Peyer's patch (tissue), 4 donors: ENCODE data around the gene NEURL1B. TPM values are rescaled to one million over a fixed set of nuclear protein-coding genes. Genes with fewer than 3 reads are reported as not detected.

Source experiments
- DNase-seq, 3 donors: peaks; one replicate each; pipeline ENCODE4 v3.0.0-alpha.2; 2017 to 2019
- H3K27ac ChIP-seq, 4 donors: fragments of 200-600 bp; sonication (generic); one replicate each; pipeline ENCODE4 v1.5.1; 2016 to 2019
- H3K27me3 ChIP-seq, 2 donors: fragments of 200-600 bp; sonication (generic); one replicate each; pipeline ENCODE4 v1.5.1; 2019
- H3K36me3 ChIP-seq, 3 donors: fragments of 200-600 bp; sonication (generic); one replicate each; pipeline ENCODE4 v1.5.1; 2016 to 2019
- H3K4me1 ChIP-seq, 4 donors: fragments of 200-600 bp; sonication (generic); one replicate each; pipeline ENCODE4 v1.5.1; 2016 to 2019
- H3K4me3 ChIP-seq, 4 donors: fragments of 200-600 bp; sonication (generic); 1 replicate in 3 of 4; 2 replicates in 1 of 4; pipeline ENCODE4 v1.5.1; 2016 to 2019; ENCODE audit warnings: mild to moderate bottlenecking in 1 of 4
- H3K9me3 ChIP-seq, 4 donors: fragments of 200-600 bp; sonication (generic); one replicate each; pipeline ENCODE4 v1.5.1; 2016 to 2019; ENCODE audit warnings: mild to moderate bottlenecking in 1 of 4
- POLR2A ChIP-seq, 2 donors: fragments of 450-650 bp; IDR thresholded peaks; one replicate each; pipeline ENCODE4 v1.5.1; 2017; ENCODE audit warnings: antibody characterized with exemption in 2 of 2, mild to moderate bottlenecking in 2 of 2, moderate library complexity in 2 of 2
- total RNA-seq, 4 donors: library from RNA; depleted of rRNA; stranded (reverse); fragments of >200 nt; gene quantifications; one replicate each; pipeline ENCODE4 v1.1.0, GENCODE V29; 2016
- TF ChIP-seq, protein P1 (sequence below), 6 experiments: fragments of 450-650 bp in 4 of 6; fragments of 200-600 bp in 2 of 6; sonication (generic) in 1 of 6; IDR thresholded peaks; one replicate each; pipeline ENCODE4 v1.5.1; 2017 to 2019; ENCODE audit warnings: antibody characterized with exemption in 6 of 6, mild to moderate bottlenecking in 3 of 6, moderate library complexity in 1 of 6

NEURL1B gene
- total RNA-seq, 4 donors from 2014 or later = 38.8 to 97.2 (median 81.0) TPM

- H3K27me3 ChIP-seq = no peaks in the 10 kb centered on the region
- no peak overlapping the region for H3K4me3 ChIP-seq
- no peaks in the 10 kb centered on the region for H3K36me3 ChIP-seq
- TF ChIP-seq, protein P1, sequence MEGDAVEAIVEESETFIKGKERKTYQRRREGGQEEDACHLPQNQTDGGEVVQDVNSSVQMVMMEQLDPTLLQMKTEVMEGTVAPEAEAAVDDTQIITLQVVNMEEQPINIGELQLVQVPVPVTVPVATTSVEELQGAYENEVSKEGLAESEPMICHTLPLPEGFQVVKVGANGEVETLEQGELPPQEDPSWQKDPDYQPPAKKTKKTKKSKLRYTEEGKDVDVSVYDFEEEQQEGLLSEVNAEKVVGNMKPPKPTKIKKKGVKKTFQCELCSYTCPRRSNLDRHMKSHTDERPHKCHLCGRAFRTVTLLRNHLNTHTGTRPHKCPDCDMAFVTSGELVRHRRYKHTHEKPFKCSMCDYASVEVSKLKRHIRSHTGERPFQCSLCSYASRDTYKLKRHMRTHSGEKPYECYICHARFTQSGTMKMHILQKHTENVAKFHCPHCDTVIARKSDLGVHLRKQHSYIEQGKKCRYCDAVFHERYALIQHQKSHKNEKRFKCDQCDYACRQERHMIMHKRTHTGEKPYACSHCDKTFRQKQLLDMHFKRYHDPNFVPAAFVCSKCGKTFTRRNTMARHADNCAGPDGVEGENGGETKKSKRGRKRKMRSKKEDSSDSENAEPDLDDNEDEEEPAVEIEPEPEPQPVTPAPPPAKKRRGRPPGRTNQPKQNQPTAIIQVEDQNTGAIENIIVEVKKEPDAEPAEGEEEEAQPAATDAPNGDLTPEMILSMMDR (IDR thresholded peaks at IDR 0.05) = no peak
- TF ChIP-seq POLR2A (IDR thresholded peaks at IDR 0.05) = no peak
- peaks cover 0 to 12% (median under 1%) of the 10 kb centered on the region in 4 donors for H3K4me1 ChIP-seq
- DNase-seq = peak in 1 of 3 donors; percentile 27
- no peak overlapping the region for H3K27ac ChIP-seq
- no peaks in the 10 kb centered on the region for H3K9me3 ChIP-seq
Observed at GRCh38 chr5:172632346-172633092, 8.5 kb upstream of the NEURL1B start.

DNA sequence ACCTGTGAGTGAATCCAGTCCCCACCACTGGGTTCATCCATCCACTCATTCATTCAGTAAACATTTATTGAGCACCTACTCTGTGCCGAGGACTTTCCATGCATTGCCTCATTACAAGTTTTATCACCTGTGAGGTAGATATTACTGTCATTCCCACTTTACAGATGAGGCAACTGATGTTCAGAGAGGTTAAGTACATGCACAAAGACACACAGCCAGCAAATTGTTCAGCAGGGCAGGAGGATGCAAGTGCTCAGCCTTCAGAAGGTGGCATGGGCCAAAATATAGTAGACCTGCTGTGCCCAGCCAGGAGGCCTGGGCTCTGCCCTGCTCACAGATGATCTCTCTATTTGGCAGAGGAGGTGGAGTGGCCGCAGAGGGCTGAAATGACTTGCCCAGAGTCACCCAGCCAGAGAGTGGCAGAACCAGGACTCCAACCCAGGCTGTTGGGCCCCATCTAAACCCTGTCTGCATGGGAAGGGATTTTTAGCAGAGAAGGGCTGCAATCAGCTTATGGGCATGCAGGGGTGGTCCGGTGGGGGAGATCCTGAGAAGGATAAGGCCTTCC is 7.6 kb upstream of the NEURL1B start:
- TF ChIP-seq, protein P1 (IDR thresholded peaks at IDR 0.05) = no peak
- Histone ChIP-seq H3K27me3 (no peaks in the 10 kb centered on the region), H3K4me3 (no peak overlapping the region), H3K36me3 (no peaks in the 10 kb centered on the region), H3K4me1 (peaks cover 0 to 15% (median 2%) of the 10 kb centered on the region in 4 donors), H3K27ac (no peak overlapping the region), H3K9me3 (no peaks in the 10 kb centered on the region)
- peak in 1 of 3 donors; percentile 24 for DNase-seq

DNA sequence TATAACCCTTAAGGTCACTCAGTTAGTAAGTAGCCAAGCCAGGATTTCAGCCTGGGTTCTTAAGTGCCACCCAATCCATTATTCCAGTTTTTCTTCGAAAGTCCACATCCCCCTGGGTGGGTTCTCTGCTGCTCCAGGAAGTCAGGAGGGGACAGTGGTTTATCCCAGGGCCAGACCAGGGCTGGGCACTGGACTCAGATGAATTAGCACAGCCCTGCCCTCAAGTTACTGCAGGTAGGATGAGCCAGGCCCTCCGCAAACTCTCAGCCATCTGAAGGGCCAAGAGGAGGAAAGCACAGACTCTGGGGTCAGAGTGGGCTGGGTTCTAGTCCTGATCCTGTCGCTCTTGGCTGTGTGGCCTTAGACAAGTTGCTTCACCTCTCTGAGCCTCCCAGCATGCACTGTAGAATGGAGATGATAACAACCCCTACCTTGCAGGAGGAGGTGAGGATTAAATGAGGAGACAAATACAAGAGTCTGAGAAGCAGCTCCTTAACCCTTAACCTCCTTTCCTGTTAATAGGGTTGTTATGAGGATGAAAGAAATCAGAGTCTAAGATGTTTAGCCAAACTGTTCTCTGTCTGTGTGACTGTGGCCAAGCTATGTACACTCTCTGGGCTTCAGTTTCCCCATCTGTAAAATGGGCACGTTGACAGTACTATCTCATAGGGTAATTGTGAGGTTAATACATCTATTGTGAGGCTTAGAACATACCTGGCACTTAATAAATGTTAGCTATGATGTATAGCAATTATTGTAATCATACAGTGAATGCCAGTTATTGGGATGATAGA is 6.8 kb upstream of the NEURL1B start:
- Histone ChIP-seq H3K4me3 (no peak overlapping the region), H3K9me3 (no peaks in the 10 kb centered on the region), H3K27ac (no peak overlapping the region), H3K36me3 (no peaks in the 10 kb centered on the region), H3K4me1 (peaks cover 0 to 15% (median 2%) of the 10 kb centered on the region in 4 donors), H3K27me3 (no peaks in the 10 kb centered on the region)
- DNase-seq = peak in 1 of 3 donors; percentile 32
- TF ChIP-seq POLR2A (IDR thresholded peaks at IDR 0.05) = no peak
- TF ChIP-seq, protein P1 (IDR thresholded peaks at IDR 0.05) = no peak

DNA sequence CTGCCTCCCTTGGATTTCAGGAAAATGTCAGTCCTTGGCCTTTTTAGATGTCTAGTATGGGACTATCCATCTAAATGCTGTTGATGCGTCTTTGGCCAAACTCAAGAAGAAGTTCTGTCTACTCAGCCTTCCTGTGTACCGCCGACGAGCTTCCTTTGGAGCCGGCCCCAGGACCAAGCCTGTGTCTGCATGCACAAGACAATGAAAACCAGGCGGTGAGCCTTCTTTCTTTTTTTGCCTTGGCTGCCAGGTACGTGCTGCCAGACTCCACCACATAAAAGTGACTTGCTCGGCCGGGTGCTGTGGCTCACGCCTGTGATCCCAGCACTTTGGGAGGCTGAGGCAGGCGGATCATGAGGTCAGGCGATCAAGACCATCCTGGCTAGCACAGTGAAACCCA is 6.0 kb upstream of the NEURL1B start:
- Histone ChIP-seq H3K27me3 (no peaks in the 10 kb centered on the region), H3K27ac (no peak overlapping the region), H3K4me1 (peaks cover 0 to 16% (median 2%) of the 10 kb centered on the region in 4 donors), H3K4me3 (no peak overlapping the region), H3K36me3 (no peaks in the 10 kb centered on the region), H3K9me3 (no peaks in the 10 kb centered on the region)
- TF ChIP-seq, protein P1 (IDR thresholded peaks at IDR 0.05) = no peak
- TF ChIP-seq POLR2A (IDR thresholded peaks at IDR 0.05) = no peak
- peak in 1 of 3 donors; percentile 33 for DNase-seq

GRCh38 chr5:172636279-172637050 is 4.6 kb upstream of the NEURL1B start:
- H3K27me3 ChIP-seq = no peaks in the 10 kb centered on the region
- H3K4me1 ChIP-seq = peaks cover 0 to 24% (median 7%) of the 10 kb centered on the region in 4 donors
- peak overlapping the region in 2 of 4 donors; percentile 69 to 83 for H3K27ac ChIP-seq
- no peaks in the 10 kb centered on the region for H3K9me3 ChIP-seq
- DNase-seq = no peak
- no peaks in the 10 kb centered on the region for H3K36me3 ChIP-seq
- TF ChIP-seq, protein P1 (IDR thresholded peaks at IDR 0.05) = no peak
- TF ChIP-seq POLR2A (IDR thresholded peaks at IDR 0.05) = no peak
- H3K4me3 ChIP-seq = no peak overlapping the region
